HL-60/S4 treated with retinoic acid at 250 ng/mL for 4 days and 3 days (cell line): ENCODE measurements around the gene LCTL.
"Not testable (repeated sequence)": the region's sequence is repeated elsewhere in the genome, so short reads cannot be mapped to it uniquely, and the experiment has no call there.

ENCODE experiments used
- in situ Hi-C: fragments of 300-500 bp; cut with MboI; formaldehyde crosslinking; loops from 2 replicates; pipeline ENCODE4 v1.7.0; 2022; ENCODE audit warnings: low sequenced_read_pairs

LCTL gene

GRCh38 chr15:66503780-66504562 lies 61.8 kb downstream of the LCTL start:
- in situ Hi-C loops, result no loop called here

- in situ Hi-C loops, result not testable (repeated sequence)
These were observed 62.7 kb downstream of the LCTL start for GRCh38 chr15:66503041-66503648.

GRCh38 chr15:66502491-66502890 lies 63.3 kb downstream of the LCTL start:
- in situ Hi-C loops, result no loop called here

GRCh38 chr15:66500346-66500745 lies 65.5 kb downstream of the LCTL start:
- in situ Hi-C loops, result not testable (repeated sequence)

GRCh38 chr15:66498501-66499386 lies 67.1 kb downstream of the LCTL start:
- in situ Hi-C loops, result no loop called here
